ENCODE measurements around the gene LETM1.

The LETM1 gene

GRCh38 chr4:1777822-1778641 lies 77.9 kb downstream of the LETM1 start:
- no peak for DNase-seq (ENCODE audit: low read depth)

GRCh38 chr4:1776521-1777161 lies 79.3 kb downstream of the LETM1 start:
- DNase-seq (ENCODE audit: low read depth), result no peak

- DNase-seq (ENCODE audit: low read depth), result no peak
These were observed 80.0 kb downstream of the LETM1 start for GRCh38 chr4:1775731-1776500.

- no peak for DNase-seq (ENCODE audit: low read depth)
These were observed 82.2 kb downstream of the LETM1 start for GRCh38 chr4:1773754-1774153.

GRCh38 chr4:1772853-1773538 lies 83.0 kb downstream of the LETM1 start:
- DNase-seq (ENCODE audit: low read depth), result no peak

GRCh38 chr4:1771555-1772305 lies 84.2 kb downstream of the LETM1 start:
- DNase-seq (ENCODE audit: low read depth), result no peak

GRCh38 chr4:1770791-1771231 lies 85.1 kb downstream of the LETM1 start:
- DNase-seq (ENCODE audit: low read depth), result no peak

- DNase-seq (ENCODE audit: low read depth), result no peak
These were observed 85.7 kb downstream of the LETM1 start for GRCh38 chr4:1770245-1770644.

GRCh38 chr4:1769692-1770091 lies 86.3 kb downstream of the LETM1 start:
- no peak for DNase-seq (ENCODE audit: low read depth)

GRCh38 chr4:1768367-1769034 lies 87.5 kb downstream of the LETM1 start:
- no peak for DNase-seq (ENCODE audit: low read depth)

GRCh38 chr4:1767770-1768366 lies 88.1 kb downstream of the LETM1 start:
- no peak for DNase-seq (ENCODE audit: low read depth)

- DNase-seq (ENCODE audit: low read depth), result no peak
These were observed 88.7 kb downstream of the LETM1 start for GRCh38 chr4:1767061-1767769.

- no peak for DNase-seq (ENCODE audit: low read depth)
These were observed 89.6 kb downstream of the LETM1 start for GRCh38 chr4:1766106-1767060.

- no peak for DNase-seq (ENCODE audit: low read depth)
These were observed 90.4 kb downstream of the LETM1 start for GRCh38 chr4:1765409-1766072.

- no peak for DNase-seq (ENCODE audit: low read depth)
These were observed 91.3 kb downstream of the LETM1 start for GRCh38 chr4:1764670-1765069.

- DNase-seq (ENCODE audit: low read depth), result no peak
These were observed 92.3 kb downstream of the LETM1 start for GRCh38 chr4:1763550-1764080.

GRCh38 chr4:1763070-1763549 lies 92.8 kb downstream of the LETM1 start:
- DNase-seq (ENCODE audit: low read depth), result no peak
